GM12892 (cell line): ENCODE data around the gene MYOG.

Experiments
- POLR2A ChIP-seq: IDR thresholded peaks from 2 replicates; pipeline ENCODE4 v1.6.1; 2011; ENCODE audit warnings: low read depth, low read length, control low read depth
- POLR2AphosphoS5 ChIP-seq: IDR thresholded peaks from 2 replicates; pipeline ENCODE4 v1.6.1; 2011; ENCODE audit warnings: low read depth, low read length, control low read depth

- no peak for TF ChIP-seq POLR2A
- no peak for TF ChIP-seq POLR2AphosphoS5
Observed at GRCh38 chr1:203133970-203134725, 48.3 kb upstream of the MYOG start.
